ENCODE results near the gene EBF4.

- TF ChIP-seq, protein P1, sequence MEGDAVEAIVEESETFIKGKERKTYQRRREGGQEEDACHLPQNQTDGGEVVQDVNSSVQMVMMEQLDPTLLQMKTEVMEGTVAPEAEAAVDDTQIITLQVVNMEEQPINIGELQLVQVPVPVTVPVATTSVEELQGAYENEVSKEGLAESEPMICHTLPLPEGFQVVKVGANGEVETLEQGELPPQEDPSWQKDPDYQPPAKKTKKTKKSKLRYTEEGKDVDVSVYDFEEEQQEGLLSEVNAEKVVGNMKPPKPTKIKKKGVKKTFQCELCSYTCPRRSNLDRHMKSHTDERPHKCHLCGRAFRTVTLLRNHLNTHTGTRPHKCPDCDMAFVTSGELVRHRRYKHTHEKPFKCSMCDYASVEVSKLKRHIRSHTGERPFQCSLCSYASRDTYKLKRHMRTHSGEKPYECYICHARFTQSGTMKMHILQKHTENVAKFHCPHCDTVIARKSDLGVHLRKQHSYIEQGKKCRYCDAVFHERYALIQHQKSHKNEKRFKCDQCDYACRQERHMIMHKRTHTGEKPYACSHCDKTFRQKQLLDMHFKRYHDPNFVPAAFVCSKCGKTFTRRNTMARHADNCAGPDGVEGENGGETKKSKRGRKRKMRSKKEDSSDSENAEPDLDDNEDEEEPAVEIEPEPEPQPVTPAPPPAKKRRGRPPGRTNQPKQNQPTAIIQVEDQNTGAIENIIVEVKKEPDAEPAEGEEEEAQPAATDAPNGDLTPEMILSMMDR (IDR thresholded peaks at IDR 0.05), result no peak
- TF ChIP-seq POLR2A (IDR thresholded peaks at IDR 0.05), result no peak
These were observed 35.3 kb upstream of the EBF4 start for GRCh38 chr20:2657241-2657640.
